GM21367 (cell line): Measurements from ENCODE around the gene CD36.
A peak's percentile ranks its signal among the peaks of the same experiment; 100 is the strongest.
"Not testable (repeated sequence)": the region's sequence is repeated elsewhere in the genome, so short reads cannot be mapped to it uniquely, and the experiment has no call there.

ENCODE experiments used
- ATAC-seq: cut with Tn5 transposase; IDR thresholded peaks from one replicate; pipeline ENCODE4 v1.9.1; 2021; ENCODE audit not compliant: unreplicated experiment

The CD36 gene

GRCh38 chr7:80649011-80649410 lies 10.6 kb downstream of the CD36 start:
- ATAC-seq, result no peak

GRCh38 chr7:80650030-80650429 lies 11.6 kb downstream of the CD36 start:
- ATAC-seq, result no peak

- ATAC-seq, result no peak
Measured at GRCh38 chr7:80651471-80651870, 13.0 kb downstream of the CD36 start.

GRCh38 chr7:80653244-80653643 lies 14.8 kb downstream of the CD36 start:
- ATAC-seq, result no peak

GRCh38 chr7:80654887-80655340 lies 16.5 kb downstream of the CD36 start:
- ATAC-seq, result no peak

GRCh38 chr7:80656029-80656428 lies 17.6 kb downstream of the CD36 start:
- no peak for ATAC-seq

- peak; percentile 77 for ATAC-seq
Measured at GRCh38 chr7:80659120-80660055, 20.9 kb downstream of the CD36 start.

- ATAC-seq, result no peak
Measured at GRCh38 chr7:80660939-80661338, 22.5 kb downstream of the CD36 start.

- no peak for ATAC-seq
Measured at GRCh38 chr7:80661729-80662128, 23.3 kb downstream of the CD36 start.

- no peak for ATAC-seq
Measured at GRCh38 chr7:80662252-80662651, 23.8 kb downstream of the CD36 start.

- no peak for ATAC-seq
Measured at GRCh38 chr7:80665526-80665925, 27.1 kb downstream of the CD36 start.

GRCh38 chr7:80666376-80666775 lies 27.9 kb downstream of the CD36 start:
- ATAC-seq, result no peak

GRCh38 chr7:80669367-80669766 lies 30.9 kb downstream of the CD36 start:
- not testable (repeated sequence) for ATAC-seq

- no peak for ATAC-seq
Measured at GRCh38 chr7:80671744-80672143, 33.3 kb downstream of the CD36 start.

GRCh38 chr7:80675090-80675489 lies 36.6 kb downstream of the CD36 start:
- no peak for ATAC-seq

GRCh38 chr7:80676404-80676803 lies 38.0 kb downstream of the CD36 start:
- no peak for ATAC-seq

- ATAC-seq, result no peak
Measured at GRCh38 chr7:80677629-80678028, 39.2 kb downstream of the CD36 start.

- no peak for ATAC-seq
Measured at GRCh38 chr7:80678707-80679106, 40.3 kb downstream of the CD36 start.

- no peak for ATAC-seq
Measured at GRCh38 chr7:80679921-80680907, 41.8 kb downstream of the CD36 start.

GRCh38 chr7:80681272-80681885 lies 42.9 kb downstream of the CD36 start:
- no peak for ATAC-seq

- no peak for ATAC-seq
Measured at GRCh38 chr7:80682744-80683143, 44.3 kb downstream of the CD36 start.
